Subcutaneous abdominal adipose tissue (tissue), 5 donors: ENCODE measurements around the gene NR1D1.

Experiments
- H3K27ac ChIP-seq: one replicate; pipeline ENCODE4 v1.7.0; 2013; ENCODE audit warnings: low read depth, mild to moderate bottlenecking, inconsistent platforms, low read length, moderate library complexity
- H3K27me3 ChIP-seq, 5 donors: one replicate each; pipeline ENCODE4 v1.7.0; 2013; ENCODE audit warnings: low read length in 5 of 5, inconsistent platforms in 1 of 5; ENCODE audit not compliant: control insufficient read depth in 5 of 5, insufficient read depth in 4 of 5
- H3K36me3 ChIP-seq, 5 donors: one replicate each; pipeline ENCODE4 v1.7.0; 2013; ENCODE audit warnings: low read length in 5 of 5; ENCODE audit not compliant: control insufficient read depth in 5 of 5, insufficient read depth in 5 of 5
- H3K4me1 ChIP-seq, 5 donors: one replicate each; pipeline ENCODE4 v1.7.0; 2013; ENCODE audit warnings: low read length in 5 of 5, mild to moderate bottlenecking in 3 of 5, moderate library complexity in 1 of 5; ENCODE audit not compliant: control insufficient read depth in 5 of 5, insufficient read depth in 5 of 5
- H3K4me3 ChIP-seq, 5 donors: one replicate each; pipeline ENCODE4 v1.7.0; 2013; ENCODE audit warnings: low read length in 5 of 5, low read depth in 1 of 5
- H3K9ac ChIP-seq, 5 donors: one replicate each; pipeline ENCODE4 v1.7.0; 2013; ENCODE audit warnings: low read length in 5 of 5, mild to moderate bottlenecking in 4 of 5, moderate library complexity in 3 of 5
- H3K9me3 ChIP-seq, 5 donors: one replicate each; pipeline ENCODE4 v1.7.0; 2013; ENCODE audit warnings: low read length in 5 of 5; ENCODE audit not compliant: control insufficient read depth in 5 of 5
- donor health status: healthy.
- donor health status: healthy.
- donor health status: healthy.
- donor health status: healthy.
- donor health status: healthy.

Gene NR1D1

DNA sequence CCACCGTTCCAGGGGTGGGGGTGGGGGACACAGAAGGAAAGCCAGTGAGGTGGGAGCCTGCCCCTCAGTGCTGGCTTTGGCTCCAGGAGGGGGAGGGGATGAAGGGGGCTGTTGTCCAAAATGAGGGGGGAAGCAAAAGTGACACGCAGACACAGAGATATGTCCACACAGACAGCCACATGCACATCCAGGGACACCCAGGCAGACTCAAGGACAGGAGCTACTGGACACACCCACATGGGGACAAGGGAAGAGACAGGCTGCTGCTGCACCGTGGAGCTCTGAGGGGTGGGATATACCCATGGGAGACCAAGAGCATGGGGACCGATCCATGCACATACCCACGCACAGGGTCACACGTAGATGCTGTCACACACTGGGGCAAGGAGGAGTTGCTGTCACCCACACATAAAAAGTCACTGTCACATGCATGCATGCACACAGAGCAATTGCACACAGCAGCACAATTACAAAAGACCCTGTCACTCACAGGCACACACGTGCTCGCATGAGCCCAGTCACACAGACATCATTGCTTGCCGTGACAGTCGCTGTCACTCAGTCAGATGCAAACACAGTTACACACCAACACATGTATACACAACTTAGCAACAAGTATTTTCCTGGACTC is 36.4 kb downstream of the NR1D1 start:
- peak overlapping the region; percentile 44 to 93 (median 82) for H3K9ac ChIP-seq
- H3K9me3 ChIP-seq: no peaks in the 10 kb centered on the region
- H3K36me3 ChIP-seq: peaks cover 0 to 4% (median 0%) of the 10 kb centered on the region in 5 donors
- H3K27ac ChIP-seq: peak overlapping the region; percentile 89
- no peaks in the 10 kb centered on the region for H3K27me3 ChIP-seq
- H3K4me3 ChIP-seq: peak overlapping the region; percentile 90 to 99 (median 96)
- peaks cover 23 to 64% (median 58%) of the 10 kb centered on the region in 5 donors for H3K4me1 ChIP-seq

DNA sequence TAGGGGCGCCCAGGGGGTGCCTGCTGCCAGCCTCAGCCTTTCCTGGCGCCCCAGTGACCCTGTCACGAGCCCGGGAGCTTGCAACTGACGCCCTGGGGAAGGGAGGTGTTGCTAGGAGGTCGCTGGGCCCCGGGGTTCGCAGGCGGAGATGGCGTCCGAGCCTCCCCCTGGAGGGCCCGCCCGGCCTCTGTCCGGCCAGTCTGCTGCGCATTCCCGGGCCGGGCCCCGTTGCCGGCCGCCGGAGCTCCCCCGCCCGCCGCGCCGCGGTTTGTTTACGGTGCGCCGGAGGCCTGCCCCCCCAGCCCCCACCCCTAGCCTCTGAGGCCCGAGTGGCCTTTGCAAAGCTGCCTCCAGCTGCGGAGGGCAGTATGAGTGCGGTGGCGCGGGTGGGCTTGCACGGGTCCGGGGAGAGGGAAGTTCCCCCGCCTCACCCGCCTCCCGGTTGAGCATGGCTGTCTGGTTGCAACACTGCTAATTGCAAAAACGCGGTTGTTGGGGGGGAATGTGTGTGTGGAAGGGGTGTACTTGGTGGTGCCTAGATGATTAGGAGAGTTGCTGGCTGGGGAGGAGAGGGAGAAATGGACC is 37.1 kb downstream of the NR1D1 start:
- peaks cover 18 to 64% (median 54%) of the 10 kb centered on the region in 5 donors for H3K4me1 ChIP-seq
- H3K27me3 ChIP-seq: no peaks in the 10 kb centered on the region
- no peaks in the 10 kb centered on the region for H3K9me3 ChIP-seq
- peak overlapping the region in 4 of 5 donors; percentile 78 to 93 (median 86) for H3K9ac ChIP-seq
- peak overlapping the region; percentile 90 to 99 (median 96) for H3K4me3 ChIP-seq
- peaks cover 0 to 4% (median 0%) of the 10 kb centered on the region in 5 donors for H3K36me3 ChIP-seq
- peak overlapping the region; percentile 89 for H3K27ac ChIP-seq

DNA sequence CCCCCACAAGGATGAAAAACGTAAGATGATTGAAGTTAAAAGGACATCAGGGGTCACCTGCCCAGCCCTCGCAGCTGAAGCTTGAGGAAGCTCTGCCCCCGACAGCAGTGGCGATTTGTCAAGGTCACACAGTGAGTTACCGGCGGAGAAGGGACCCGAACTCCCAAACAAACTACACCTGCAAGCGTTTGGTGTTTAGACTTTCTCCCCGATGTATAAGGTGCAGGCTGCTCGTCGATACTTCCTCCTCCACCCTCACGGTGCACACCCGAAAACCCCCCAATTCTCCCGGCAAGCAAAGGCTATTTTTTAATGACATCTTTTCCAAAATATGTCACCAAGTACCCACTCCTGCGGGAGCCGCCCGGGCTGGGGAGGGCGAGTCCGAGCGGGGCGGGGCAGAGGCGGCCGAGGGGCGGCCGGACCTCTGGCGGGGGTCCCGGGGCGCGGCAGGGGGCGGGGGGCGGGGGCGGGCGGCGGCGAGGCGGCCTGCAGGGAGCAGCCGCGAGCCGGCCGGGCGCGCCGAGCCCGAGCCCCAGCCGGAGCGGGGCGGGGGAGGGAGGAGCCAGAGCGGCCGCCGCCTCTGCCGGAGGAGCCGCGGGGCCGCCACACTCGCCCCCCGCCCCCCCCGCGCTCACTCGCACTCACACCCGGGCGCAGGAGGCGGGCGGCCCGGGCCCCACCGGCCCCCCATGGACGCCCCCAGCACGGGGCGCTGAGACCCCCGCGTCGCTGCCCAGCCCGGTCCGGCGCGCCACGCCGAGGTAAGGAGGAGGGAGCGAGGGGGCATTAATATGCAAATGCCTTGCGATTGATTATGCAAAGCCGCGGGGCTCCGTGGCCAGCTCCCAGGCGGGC is 37.8 kb downstream of the NR1D1 start, which contains the start of gene THRA:
THRA (plus strand) TSS at position 637 of the 858 bp plus-strand sequence. CDS start 11,524 bp downstream, outside the sequence.
- Histone ChIP-seq H3K4me1 (peaks cover 16 to 64% (median 54%) of the 10 kb centered on the region in 5 donors), H3K9ac (peak within 1 kb of the TSS; percentile 44 to 93 (median 82)), H3K4me3 (peak within 1 kb of the TSS; percentile 90 to 99 (median 96)), H3K27me3 (no peaks in the 10 kb centered on the region), H3K9me3 (no peaks in the 10 kb centered on the region), H3K36me3 (peaks cover 0 to 4% (median 0%) of the 10 kb centered on the region in 5 donors), H3K27ac (peak within 1 kb of the TSS; percentile 89)

DNA sequence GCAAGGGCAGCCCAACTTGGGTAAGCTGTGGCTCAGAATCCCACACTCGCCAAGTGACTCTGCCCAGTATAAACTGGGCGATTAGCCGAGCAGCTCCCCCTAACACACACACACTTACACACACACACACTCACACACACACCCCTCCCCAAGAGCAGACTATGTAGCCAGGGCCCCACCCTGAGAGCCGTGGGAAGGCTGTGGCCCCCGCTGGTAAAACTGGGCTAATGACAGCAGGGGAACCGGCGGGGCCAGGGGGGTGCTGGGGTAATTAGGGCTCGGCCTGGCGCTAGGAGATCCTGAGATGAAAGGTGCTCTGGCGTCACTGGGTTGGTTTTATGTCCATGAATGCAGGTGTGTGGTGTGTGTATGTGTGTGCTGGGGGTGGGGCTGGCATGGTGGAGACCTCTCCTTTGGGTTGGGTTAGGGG is 38.8 kb downstream of the NR1D1 start:
- no peak overlapping the region for H3K27ac ChIP-seq
- no peaks in the 10 kb centered on the region for H3K36me3 ChIP-seq
- no peak overlapping the region for H3K9ac ChIP-seq
- peaks cover 14 to 56% (median 47%) of the 10 kb centered on the region in 5 donors for H3K4me1 ChIP-seq
- no peaks in the 10 kb centered on the region for H3K9me3 ChIP-seq
- H3K27me3 ChIP-seq: no peaks in the 10 kb centered on the region
- H3K4me3 ChIP-seq: no peak overlapping the region

DNA sequence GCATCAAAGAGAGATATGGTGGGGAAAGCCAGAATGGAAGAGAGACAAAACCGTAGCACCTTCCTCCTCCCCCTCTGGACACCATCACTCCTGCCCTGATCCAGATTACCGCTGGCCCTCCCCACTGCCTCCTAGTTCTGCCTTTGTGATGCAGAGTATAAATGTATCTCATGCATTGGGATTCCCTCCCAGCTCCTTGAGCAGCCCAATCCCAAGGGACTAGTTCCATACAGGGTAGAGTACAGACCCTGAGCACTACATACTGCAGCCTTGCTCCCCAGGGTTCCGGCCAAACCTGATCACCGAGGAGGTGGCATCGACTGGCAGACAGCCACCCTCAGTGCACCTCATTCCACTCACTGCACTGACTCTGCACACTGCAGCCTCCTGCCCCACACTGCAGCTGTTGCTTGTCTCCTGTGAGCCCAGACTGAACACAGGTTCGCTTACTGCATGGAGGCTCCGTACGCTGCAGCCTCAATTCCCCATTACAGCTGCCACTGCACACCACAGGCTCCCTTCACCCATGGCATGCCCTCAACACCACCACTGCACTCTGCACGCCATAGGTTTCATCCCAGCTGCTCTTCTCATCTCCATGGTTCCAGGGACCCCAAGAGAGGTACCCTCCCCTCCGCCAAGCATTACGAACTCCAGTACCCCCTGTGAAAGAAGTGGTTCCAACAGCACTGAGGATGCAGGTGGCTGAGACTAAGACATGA is 39.3 kb downstream of the NR1D1 start:
- Histone ChIP-seq H3K36me3 (no peaks in the 10 kb centered on the region), H3K4me3 (no peak overlapping the region), H3K27ac (no peak overlapping the region), H3K9me3 (no peaks in the 10 kb centered on the region), H3K9ac (no peak overlapping the region), H3K4me1 (peaks cover 14 to 52% (median 45%) of the 10 kb centered on the region in 5 donors), H3K27me3 (no peaks in the 10 kb centered on the region)

DNA sequence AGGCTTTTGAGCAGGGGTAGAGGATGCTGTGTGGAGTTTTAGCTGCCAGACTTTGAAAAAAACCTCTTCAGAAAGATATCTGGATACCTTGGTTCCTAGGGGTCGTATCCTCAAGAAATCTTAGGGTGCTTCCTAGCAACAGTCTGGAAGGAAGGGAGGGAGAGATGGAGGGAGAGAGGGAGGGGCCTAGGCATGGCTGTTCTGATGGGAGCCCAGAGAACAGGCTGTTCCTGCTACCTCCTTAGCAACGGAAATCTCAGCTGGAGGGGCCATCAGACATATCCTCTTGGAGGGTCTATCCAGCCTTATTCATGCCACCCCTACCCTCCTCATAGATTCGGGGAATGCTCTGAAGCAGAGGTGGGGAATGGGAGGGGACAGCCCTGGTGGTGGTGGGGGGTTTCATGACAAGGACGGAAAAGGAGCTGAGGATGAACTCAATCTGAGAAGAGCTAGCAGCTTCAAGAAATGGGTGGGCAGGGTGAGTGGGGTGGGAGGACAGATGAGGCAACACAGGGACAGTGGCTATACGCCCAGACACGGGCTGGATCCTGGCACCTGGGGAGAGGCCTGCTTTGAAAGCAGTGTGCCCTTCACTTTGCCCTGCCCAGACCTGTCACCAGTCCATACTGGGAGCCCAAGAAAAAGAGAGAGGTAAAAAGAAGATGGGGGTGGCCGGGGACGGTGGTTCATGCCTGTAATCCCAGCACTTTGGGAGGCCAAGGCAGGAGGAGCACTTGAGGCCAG is 40.5 kb downstream of the NR1D1 start:
- no peak overlapping the region for H3K4me3 ChIP-seq
- H3K36me3 ChIP-seq: no peaks in the 10 kb centered on the region
- peaks cover 11 to 41% (median 36%) of the 10 kb centered on the region in 5 donors for H3K4me1 ChIP-seq
- H3K27ac ChIP-seq: no peak overlapping the region
- no peak overlapping the region for H3K9ac ChIP-seq
- H3K9me3 ChIP-seq: no peaks in the 10 kb centered on the region
- H3K27me3 ChIP-seq: no peaks in the 10 kb centered on the region

DNA sequence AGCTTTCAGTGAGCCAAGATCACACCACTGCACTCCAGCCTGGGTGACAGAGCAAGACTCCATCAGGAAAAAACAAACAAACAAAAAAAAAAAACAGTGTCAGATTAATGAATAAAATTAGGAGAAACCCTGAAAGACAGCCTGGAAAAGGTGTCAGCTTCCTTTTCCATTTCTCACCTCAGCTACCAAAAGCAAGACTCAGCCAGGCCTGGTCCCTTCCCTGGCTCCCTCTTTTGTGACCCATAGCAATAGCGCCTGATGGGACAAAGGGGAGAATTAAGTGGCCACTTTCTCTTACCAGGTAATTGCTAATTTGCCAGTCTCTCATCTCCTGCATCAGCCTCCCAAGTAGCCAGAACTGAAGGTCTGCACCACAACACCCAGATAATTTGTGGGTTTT is 41.5 kb downstream of the NR1D1 start:
- Histone ChIP-seq H3K36me3 (no peaks in the 10 kb centered on the region), H3K9ac (no peak overlapping the region), H3K9me3 (no peaks in the 10 kb centered on the region), H3K4me3 (no peak overlapping the region), H3K27me3 (no peaks in the 10 kb centered on the region), H3K27ac (peak overlapping the region; percentile 69), H3K4me1 (peaks cover 4 to 35% (median 34%) of the 10 kb centered on the region in 5 donors)

DNA sequence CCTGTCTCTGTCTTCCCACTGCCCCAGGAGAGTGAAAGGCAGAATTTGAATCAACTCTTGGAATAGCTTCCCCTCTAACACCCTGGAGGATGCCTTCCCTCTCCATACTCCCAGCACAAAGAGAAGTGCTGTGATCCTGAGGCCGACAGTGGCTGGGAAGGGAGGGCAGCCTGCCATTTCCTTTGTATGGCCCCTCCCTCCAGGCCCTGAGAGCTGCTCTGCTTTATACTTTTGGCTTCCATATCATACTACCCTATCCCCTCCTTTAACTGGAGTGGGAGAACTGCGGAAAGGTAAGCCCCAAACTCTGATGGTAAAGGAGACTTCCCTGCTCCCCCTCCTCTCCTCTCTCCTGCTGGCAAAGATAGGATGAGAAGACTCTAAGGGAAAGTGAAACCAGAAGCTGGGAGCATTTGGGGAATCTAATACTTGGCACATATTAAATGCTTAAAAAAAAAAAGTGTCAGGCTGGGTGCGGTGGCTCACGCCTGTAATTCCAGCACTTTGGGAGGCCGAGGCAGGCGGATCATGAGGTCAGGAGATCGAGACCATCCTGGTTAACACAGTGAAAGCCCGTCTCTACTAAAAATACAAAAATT is 42.1 kb downstream of the NR1D1 start:
- no peaks in the 10 kb centered on the region for H3K9me3 ChIP-seq

More for the DNA sequence above, 42.1 kb downstream of the NR1D1 start:
- H3K36me3 ChIP-seq: no peaks in the 10 kb centered on the region
- peak overlapping the region; percentile 69 for H3K27ac ChIP-seq
- H3K9ac ChIP-seq: peak overlapping the region in 3 of 5 donors; percentile 15 to 68 (median 26)
- H3K4me3 ChIP-seq: peak overlapping the region in 4 of 5 donors; percentile 3 to 51 (median 38)
- H3K4me1 ChIP-seq: peaks cover 5 to 37% (median 34%) of the 10 kb centered on the region in 5 donors
- H3K27me3 ChIP-seq: no peaks in the 10 kb centered on the region
